H1 (cell line): Measurements from ENCODE around the gene CCNG1. TPM values are rescaled to one million over a fixed set of nuclear protein-coding genes. Genes with fewer than 3 reads are reported as not detected.

Experiments
- CTCF ChIA-PET: fragments of 300-600 bp; sonication (Branson Sonifier 250); formaldehyde crosslinking; loops from one replicate; lab custom pipeline; 2021; ENCODE audit not compliant: partially characterized antibody; lab: Charles Lee
- POLR2A ChIA-PET: fragments of 300-600 bp; sonication (Branson Sonifier 250); formaldehyde crosslinking; loops from one replicate; lab custom pipeline; 2021; ENCODE audit warnings: inconsistent platforms; ENCODE audit not compliant: partially characterized antibody; lab: Charles Lee
- DNase-seq, 2 experiments: peaks; one replicate each; pipeline versions ENCODE4 v3.0.0 to v3.0.0-alpha.2; 2010 to 2022; ENCODE audit warnings: low spot score in 2 of 2, low read depth in 1 of 2, mixed read lengths in 1 of 2
- FAIRE-seq: peaks from 2 replicates; lab custom pipeline; 2011; peaks lifted over from hg19 to GRCh38; lab: Jason Lieb, UNC
- H2AFZ ChIP-seq: 2 replicates; pipeline ENCODE4 v1.8.1; 2012; ENCODE audit warnings: low read length, inconsistent platforms
- H2AK5ac ChIP-seq: 2 replicates; pipeline ENCODE4 v1.6.1; 2013; ENCODE audit warnings: low read depth, low read length
- H2BK120ac ChIP-seq: replicated peaks from 2 replicates; pipeline ENCODE3; 2013; ENCODE audit warnings: low read depth, low read length, inconsistent platforms
- H2BK12ac ChIP-seq: 2 replicates; pipeline ENCODE4 v1.6.1; 2013; ENCODE audit warnings: low read depth, low read length
- H2BK15ac ChIP-seq: 2 replicates; pipeline ENCODE4 v1.6.1; 2013; ENCODE audit warnings: low read length
- H2BK20ac ChIP-seq: 2 replicates; pipeline ENCODE4 v1.6.1; 2013; ENCODE audit warnings: low read length
- H2BK5ac ChIP-seq: 2 replicates; pipeline ENCODE4 v1.6.1; 2013; ENCODE audit warnings: low read depth, low read length
- H3K14ac ChIP-seq: 2 replicates; pipeline ENCODE4 v1.6.1; 2013; ENCODE audit warnings: inconsistent platforms; ENCODE audit not compliant: insufficient read length
- H3K18ac ChIP-seq: 2 replicates; pipeline ENCODE4 v1.6.1; 2013; ENCODE audit warnings: low read length; ENCODE audit errors: extremely low read depth
- H3K23ac ChIP-seq: 2 replicates; pipeline ENCODE4 v1.6.1; 2013; ENCODE audit warnings: inconsistent platforms; ENCODE audit not compliant: insufficient read length
- H3K23me2 ChIP-seq: 2 replicates; pipeline ENCODE4 v1.6.1; 2013; ENCODE audit warnings: low read depth, low read length
- H3K27ac ChIP-seq: 2 replicates; pipeline ENCODE4 v1.6.1; 2011; ENCODE audit warnings: low read depth, low read length, inconsistent platforms
- H3K27me3 ChIP-seq, 4 experiments: replicated peaks in 1 of 4; 1 replicate in 1 of 4; 2 replicates in 3 of 4; pipeline versions ENCODE4 v1.6.1 to v1.8.1; 2011 to 2013; ENCODE audit warnings: low read length in 3 of 4, mild to moderate bottlenecking in 3 of 4, inconsistent platforms in 2 of 4, mixed read lengths in 2 of 4, moderate library complexity in 1 of 4; ENCODE audit not compliant: control insufficient read depth in 3 of 4, insufficient read depth in 3 of 4; ENCODE audit errors: extremely low read depth in 1 of 4
- H3K36me3 ChIP-seq, 4 experiments: 2 replicates each; pipeline versions ENCODE4 v1.6.1 to v1.8.1; 2011 to 2013; ENCODE audit warnings: mild to moderate bottlenecking in 4 of 4, low read length in 3 of 4, moderate library complexity in 2 of 4, control low read depth in 1 of 4, inconsistent platforms in 1 of 4; ENCODE audit not compliant: insufficient read depth in 4 of 4, control insufficient read depth in 2 of 4
- H3K4ac ChIP-seq: replicated peaks from 2 replicates; pipeline ENCODE3; 2013; ENCODE audit warnings: low read length, low read depth, mixed read lengths, inconsistent platforms; ENCODE audit not compliant: insufficient read length
- H3K4me1 ChIP-seq, 4 experiments: replicated peaks in 1 of 4; 1 replicate in 1 of 4; 2 replicates in 3 of 4; pipeline versions ENCODE4 v1.6.1 to v1.8.1; 2011 to 2013; ENCODE audit warnings: low read length in 3 of 4, inconsistent platforms in 2 of 4, mixed read lengths in 1 of 4; ENCODE audit not compliant: insufficient read depth in 4 of 4, control insufficient read depth in 3 of 4
- H3K4me2 ChIP-seq, 2 experiments: 2 replicates each; pipeline versions ENCODE4 v1.6.1 to v1.8.1; 2011 to 2013; ENCODE audit warnings: low read depth in 2 of 2, low read length in 2 of 2, control low read depth in 1 of 2, inconsistent platforms in 1 of 2, mild to moderate bottlenecking in 1 of 2; ENCODE audit not compliant: insufficient read depth in 1 of 2
- H3K4me3 ChIP-seq, 4 experiments: fragments of 200-600, 300-600 bp in 1 of 4; sonication (generic), shearing (Covaris generic), sonication (Bioruptor Twin) in 1 of 4; 2 replicates each; pipeline versions ENCODE4 v1.5.1 to v1.8.1; 2011 to 2016; ENCODE audit warnings: low read length in 4 of 4, low read depth in 3 of 4, control low read depth in 2 of 4, inconsistent platforms in 2 of 4, mild to moderate bottlenecking in 2 of 4, mixed read lengths in 1 of 4, moderate library complexity in 1 of 4; ENCODE audit not compliant: insufficient read depth in 2 of 4; ENCODE audit errors: extremely low read depth in 1 of 4
- H3K56ac ChIP-seq: replicated peaks from 2 replicates; pipeline ENCODE3; 2013; ENCODE audit warnings: low read depth, mild to moderate bottlenecking, mixed read lengths, low read length, inconsistent platforms; ENCODE audit not compliant: insufficient read length
- H3K79me1 ChIP-seq: 2 replicates; pipeline ENCODE4 v1.6.1; 2013; ENCODE audit warnings: low read depth, low read length, control low read depth
- H3K79me2 ChIP-seq, 2 experiments: 2 replicates each; pipeline versions ENCODE4 v1.6.1 to v1.8.1; 2012 to 2013; ENCODE audit warnings: low read length in 2 of 2, mild to moderate bottlenecking in 2 of 2, inconsistent platforms in 1 of 2; ENCODE audit not compliant: insufficient read depth in 2 of 2, control insufficient read depth in 1 of 2
- H3K9ac ChIP-seq, 4 experiments: replicated peaks in 1 of 4; 1 replicate in 1 of 4; 2 replicates in 3 of 4; pipeline versions ENCODE4 v1.6.1 to v1.8.1; 2011 to 2013; ENCODE audit warnings: low read depth in 3 of 4, low read length in 3 of 4, control low read depth in 2 of 4, mild to moderate bottlenecking in 2 of 4, moderate library complexity in 2 of 4, inconsistent platforms in 1 of 4; ENCODE audit errors: extremely low read depth in 1 of 4
- H3K9me3 ChIP-seq, 2 experiments: 2 replicates each; pipeline versions ENCODE4 v1.6.1 to v1.8.1; 2012 to 2013; ENCODE audit warnings: mild to moderate bottlenecking in 2 of 2, moderate library complexity in 2 of 2, control low read depth in 1 of 2, inconsistent platforms in 1 of 2, low read depth in 1 of 2, low read length in 1 of 2, mixed read lengths in 1 of 2; ENCODE audit not compliant: insufficient read depth in 2 of 2
- H4K20me1 ChIP-seq, 2 experiments: replicated peaks in 1 of 2; 2 replicates each; pipeline versions ENCODE3 to v1.8.1; 2011 to 2013; ENCODE audit warnings: inconsistent platforms in 2 of 2, low read length in 2 of 2, mild to moderate bottlenecking in 1 of 2; ENCODE audit not compliant: insufficient read depth in 2 of 2, control insufficient read depth in 1 of 2
- H4K5ac ChIP-seq: 2 replicates; pipeline ENCODE4 v1.6.1; 2013; ENCODE audit warnings: low read length, low read depth, mixed read lengths, inconsistent platforms; ENCODE audit not compliant: insufficient read length
- H4K8ac ChIP-seq: 2 replicates; pipeline ENCODE4 v1.8.0; 2013; ENCODE audit warnings: mild to moderate bottlenecking, moderate library complexity, low read length, inconsistent platforms; ENCODE audit not compliant: insufficient read depth; ENCODE audit errors: extremely low read depth
- H4K91ac ChIP-seq: replicated peaks from 2 replicates; pipeline ENCODE3; 2013; ENCODE audit warnings: low read length, mixed read lengths, inconsistent platforms; ENCODE audit not compliant: insufficient read length
- BRCA1 ChIP-seq: IDR thresholded peaks from 2 replicates; pipeline ENCODE4 v1.6.1; 2012; ENCODE audit warnings: low read depth, low read length, improper control_type of control experiment
- CBX5 ChIP-seq: fragments of 300-800, 300-1000 bp; sonication (generic); IDR thresholded peaks from 2 replicates; pipeline ENCODE4 v1.7.1; 2016; ENCODE audit warnings: antibody characterized with exemption, low read length, low read depth
- CBX8 ChIP-seq: fragments of 300-800, 300-1000 bp; sonication (generic); IDR thresholded peaks from 2 replicates; pipeline ENCODE4 v1.7.1; 2016; ENCODE audit warnings: low read depth, low read length, borderline replicate concordance
- CTBP2 ChIP-seq: IDR thresholded peaks from 2 replicates; pipeline ENCODE4 v1.7.0; 2011; ENCODE audit warnings: borderline replicate concordance, mild to moderate bottlenecking, moderate library complexity, mixed read lengths, low read length; ENCODE audit not compliant: insufficient read depth, insufficient read length
- JUN ChIP-seq: IDR thresholded peaks from 2 replicates; pipeline ENCODE4 v1.6.1; 2011; ENCODE audit warnings: low read depth, mild to moderate bottlenecking, improper control_type of control experiment, low read length
- JUND ChIP-seq: IDR thresholded peaks from 2 replicates; pipeline ENCODE4 v1.6.1; 2011; ENCODE audit warnings: mild to moderate bottlenecking, improper control_type of control experiment, low read length
- MAFK ChIP-seq: IDR thresholded peaks from 2 replicates; pipeline ENCODE4 v1.6.1; 2012; ENCODE audit warnings: low read depth, mild to moderate bottlenecking, improper control_type of control experiment, low read length
- PHF8 ChIP-seq: fragments of 200-600 bp; sonication (generic); conservative IDR thresholded peaks from 2 replicates; pipeline ENCODE4 v1.7.1; 2012; ENCODE audit warnings: low read depth, mild to moderate bottlenecking, inconsistent platforms, low read length, moderate library complexity
- RBBP5 ChIP-seq: IDR thresholded peaks from 2 replicates; pipeline ENCODE4 v1.7.1; 2012; ENCODE audit warnings: low read depth, mild to moderate bottlenecking, inconsistent platforms, low read length, moderate library complexity, borderline replicate concordance
- RFX5 ChIP-seq: IDR thresholded peaks from 2 replicates; pipeline ENCODE4 v1.6.1; 2011; ENCODE audit warnings: low read depth, low read length, improper control_type of control experiment, borderline replicate concordance
- SAP30 ChIP-seq: fragments of 300-600 bp; sonication (generic); IDR thresholded peaks from 2 replicates; pipeline ENCODE4 v1.7.1; 2012; ENCODE audit warnings: low read length, moderate library complexity, mild to moderate bottlenecking, inconsistent platforms; ENCODE audit not compliant: insufficient read depth, insufficient replicate concordance
- SIX5 ChIP-seq: IDR thresholded peaks from 2 replicates; pipeline ENCODE4 v1.6.1; 2011; ENCODE audit warnings: mild to moderate bottlenecking, low read depth, low read length
- SRF ChIP-seq: IDR thresholded peaks from 2 replicates; pipeline ENCODE4 v1.6.1; 2011; ENCODE audit warnings: mild to moderate bottlenecking, low read depth, low read length, moderate library complexity
- SUZ12 ChIP-seq: fragments of 200-600 bp; sonication (generic); IDR thresholded peaks from 2 replicates; pipeline ENCODE4 v1.6.1; 2012; ENCODE audit warnings: mild to moderate bottlenecking, inconsistent platforms, low read length, moderate library complexity, mixed read lengths
- YY1 ChIP-seq: IDR thresholded peaks from 2 replicates; pipeline ENCODE4 v1.6.1; 2011; ENCODE audit warnings: low read depth, mild to moderate bottlenecking, low read length
- WGBS, 2 experiments: shearing (Covaris generic) in 1 of 2; methylation state at CpG; one replicate each; pipeline versions ENCODE4 v1.1.6 to v1.1.7; 2013 to 2015; ENCODE audit warnings: low lambda C conversion rate in 2 of 2, mixed read lengths in 2 of 2, inconsistent platforms in 1 of 2, low coverage in 1 of 2, missing lambda C conversion rate in 1 of 2; ENCODE audit not compliant: insufficient replicate concordance in 2 of 2, insufficient coverage in 1 of 2, insufficient read length in 1 of 2; ENCODE audit errors: extremely low coverage in 1 of 2, missing lambda C conversion rate in 1 of 2; 5-methylcytosine and 5-hydroxymethylcytosine counted together
- polyA plus RNA-seq, 7 experiments: library from polyadenylated mRNA; depleted of rRNA in 3 of 7; stranded (reverse) in 5 of 7; unstranded in 2 of 7; fragments of >200 nt in 5 of 7; fragments of 200-250 nt in 2 of 7; gene quantifications; 1 replicate in 5 of 7; 2 replicates in 1 of 7; 4 replicates in 1 of 7; pipeline versions ENCODE4 v1.2.1 to v1.2.3, GENCODE V29; 2011 to 2013; ENCODE audit warnings: missing spikeins in 2 of 7, mixed read lengths in 2 of 7
- total RNA-seq: library from RNA; stranded (reverse); fragmentation: NEBNext Ultra II Directional; extraction: Animal tissue kit (Norgen Biotek cat#: 25700); gene quantifications from 2 replicates; pipeline ENCODE4 v1.2.1, GENCODE V29; 2021

Gene CCNG1
- total and polyA plus RNA-seq, 2 of the 8 experiments (the other 6 are each of a cell fraction or from before 2014, with no cell fraction given): 165 to 369 TPM

DNA sequence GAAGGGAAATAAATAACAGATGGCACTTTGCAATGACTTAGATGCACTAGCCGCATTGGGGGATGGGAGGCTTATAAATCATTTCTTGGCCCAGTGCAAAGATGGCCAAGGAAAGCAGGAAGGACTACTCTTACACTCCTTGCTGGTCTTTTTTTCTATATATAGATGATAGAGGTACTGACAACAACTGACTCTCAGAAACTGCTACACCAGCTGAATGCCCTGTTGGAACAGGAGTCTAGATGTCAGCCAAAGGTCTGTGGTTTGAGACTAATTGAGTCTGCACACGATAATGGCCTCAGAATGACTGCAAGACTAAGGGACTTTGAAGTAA, 1.7 kb downstream of the CCNG1 start:
- FAIRE-seq: no peak
- Histone ChIP-seq H3K23me2 (0 out of 2 replicates have a peak, but pooled peaks cover 2% of the 10 kb centered on the region), H2AFZ (no peak overlapping the region), H3K4me1 (peaks cover 0 to 3% (median 1%) of the 10 kb centered on the region in 4 experiments; a peak in 3 of 7 replicates), H2BK12ac (no peak overlapping the region), H3K9ac (peak overlapping the region in 2 of 4 experiments; percentile 8 to 26; a peak in 3 of 7 replicates), H3K18ac (no peak overlapping the region), H3K27me3 (no peaks in the 10 kb centered on the region), H2AK5ac (no peak overlapping the region), H4K91ac (no peak overlapping the region), H2BK120ac (no peak overlapping the region), H3K56ac (no peak overlapping the region), H2BK15ac (no peak overlapping the region), H2BK20ac (no peak overlapping the region), H3K23ac (no peak overlapping the region), H3K79me1 (no peaks in the 10 kb centered on the region), H3K4me2 (peak overlapping the region; percentile 70 to 85), H3K36me3 (peaks cover 10 to 52% (median 38%) of the 10 kb centered on the region in 4 experiments), H3K4me3 (peak overlapping the region; percentile 80 to 92 (median 87); a peak in 7 of 8 replicates), H3K79me2 (peaks cover 20 to 54% of the 10 kb centered on the region in 2 experiments), H4K8ac (no peak overlapping the region), H4K20me1 (peaks cover 7 to 18% of the 10 kb centered on the region in 2 experiments), H4K5ac (no peak overlapping the region), H3K4ac (no peak overlapping the region), H2BK5ac (no peak overlapping the region), H3K27ac (no peak overlapping the region), H3K9me3 (no peaks in the 10 kb centered on the region), H3K14ac (no peak overlapping the region)
- CTCF ChIA-PET: no interaction called here
- WGBS, 2 experiments: 81% methylated on average over 2 of the region's 2 CpGs; no CpG with 5 or more reads in 1 of the 2 experiments
- DNase-seq: no peak
- POLR2A ChIA-PET: interaction anchor here (0.6 to 9.0 kb wide), 5 partner anchors 11 to 73 kb away, joined by 3 to 189 read pairs (median 5); partner anchors contain the start of genes HMMR and NUDCD2
- no peak for TF ChIP-seq SAP30
- no peak for TF ChIP-seq SRF
- no peak for TF ChIP-seq MAFK
- TF ChIP-seq YY1: no peak
- TF ChIP-seq JUN: no peak
- no peak for TF ChIP-seq SUZ12
- no peak for TF ChIP-seq JUND
- no peak for TF ChIP-seq SIX5
- no peak for TF ChIP-seq PHF8
- no peak for TF ChIP-seq CBX8
- TF ChIP-seq CBX5: no peak
- no peak for TF ChIP-seq RBBP5
- no peak for TF ChIP-seq BRCA1
- TF ChIP-seq CTBP2: no peak
- no peak for TF ChIP-seq RFX5
